ENCODE results near the gene PTPRD.

DNA sequence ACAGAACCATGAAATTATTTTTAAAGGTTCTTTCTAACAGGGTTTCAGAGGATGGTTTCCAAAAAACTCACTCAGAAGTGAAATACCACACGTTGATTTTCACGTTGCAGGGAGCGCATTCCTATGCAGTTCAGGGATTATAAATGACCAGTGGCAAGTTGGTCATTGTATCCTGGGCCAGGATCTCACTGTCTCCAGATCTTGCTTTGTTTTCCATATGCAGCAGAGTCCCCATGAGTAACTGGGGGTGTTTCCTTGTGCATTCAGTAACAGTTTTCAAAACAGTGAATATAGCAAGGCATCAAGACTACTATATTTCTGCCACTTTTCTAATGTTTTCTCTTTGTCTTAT is 1748.3 kb downstream of the PTPRD start:
- TF ChIP-seq, protein P1, sequence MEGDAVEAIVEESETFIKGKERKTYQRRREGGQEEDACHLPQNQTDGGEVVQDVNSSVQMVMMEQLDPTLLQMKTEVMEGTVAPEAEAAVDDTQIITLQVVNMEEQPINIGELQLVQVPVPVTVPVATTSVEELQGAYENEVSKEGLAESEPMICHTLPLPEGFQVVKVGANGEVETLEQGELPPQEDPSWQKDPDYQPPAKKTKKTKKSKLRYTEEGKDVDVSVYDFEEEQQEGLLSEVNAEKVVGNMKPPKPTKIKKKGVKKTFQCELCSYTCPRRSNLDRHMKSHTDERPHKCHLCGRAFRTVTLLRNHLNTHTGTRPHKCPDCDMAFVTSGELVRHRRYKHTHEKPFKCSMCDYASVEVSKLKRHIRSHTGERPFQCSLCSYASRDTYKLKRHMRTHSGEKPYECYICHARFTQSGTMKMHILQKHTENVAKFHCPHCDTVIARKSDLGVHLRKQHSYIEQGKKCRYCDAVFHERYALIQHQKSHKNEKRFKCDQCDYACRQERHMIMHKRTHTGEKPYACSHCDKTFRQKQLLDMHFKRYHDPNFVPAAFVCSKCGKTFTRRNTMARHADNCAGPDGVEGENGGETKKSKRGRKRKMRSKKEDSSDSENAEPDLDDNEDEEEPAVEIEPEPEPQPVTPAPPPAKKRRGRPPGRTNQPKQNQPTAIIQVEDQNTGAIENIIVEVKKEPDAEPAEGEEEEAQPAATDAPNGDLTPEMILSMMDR (IDR thresholded peaks at IDR 0.05): no peak
- TF ChIP-seq POLR2A (IDR thresholded peaks at IDR 0.05): no peak
- TF ChIP-seq POLR2AphosphoS5 (IDR thresholded peaks at IDR 0.05): no peak
